CD4-positive, alpha-beta T cell (primary cell): ENCODE data around the gene PDE3A. TPM values are rescaled to one million over a fixed set of nuclear protein-coding genes. Genes with fewer than 3 reads are reported as not detected.

Source experiments
- ATAC-seq: fragments of 200-7000 bp; cut with Tn5 transposase; one replicate; pipeline ENCODE4 v1.10.0; 2022; ENCODE audit warnings: mild to moderate bottlenecking; ENCODE audit not compliant: poor library complexity
- CTCF ChIA-PET: fragments of 350-600 bp; sonication (Branson Sonifier 250); formaldehyde crosslinking; loops from one replicate; lab custom pipeline; 2021; ENCODE audit warnings: antibody characterized with exemption, inconsistent platforms; lab: Charles Lee
- POLR2A ChIA-PET: fragments of 350-600 bp; sonication (Branson Sonifier 250); formaldehyde crosslinking; loops from one replicate; lab custom pipeline; 2021; ENCODE audit warnings: antibody characterized with exemption, inconsistent platforms; lab: Charles Lee
- DNase-seq, 14 experiments: peaks; one replicate each; pipeline ENCODE4 v3.0.0-alpha.2; 2013 to 2020; ENCODE audit warnings: mixed read lengths in 2 of 14
- H3K27ac ChIP-seq, 2 donors: one replicate each; pipeline versions ENCODE4 v1.5.1 to v1.7.0; 2013; ENCODE audit warnings: low read length in 2 of 2, low read depth in 1 of 2, mild to moderate bottlenecking in 1 of 2
- H3K27me3 ChIP-seq, 2 experiments: 1 replicate in 1 of 2; 2 replicates in 1 of 2; pipeline versions ENCODE4 v1.6.1 to v1.7.0; 2013; ENCODE audit warnings: low read length in 2 of 2, control low read depth in 1 of 2, mild to moderate bottlenecking in 1 of 2, moderate library complexity in 1 of 2; ENCODE audit not compliant: insufficient read depth in 2 of 2, control insufficient read depth in 1 of 2
- H3K36me3 ChIP-seq: one replicate; pipeline ENCODE4 v1.6.1; 2013; ENCODE audit warnings: low read length, control low read depth; ENCODE audit not compliant: insufficient read depth
- H3K4me1 ChIP-seq: one replicate; pipeline ENCODE4 v1.6.1; 2013; ENCODE audit warnings: low read length, control low read depth; ENCODE audit not compliant: insufficient read depth
- H3K4me3 ChIP-seq: one replicate; pipeline ENCODE4 v1.5.1; 2013; ENCODE audit warnings: mild to moderate bottlenecking, low read length, moderate library complexity
- H3K9me3 ChIP-seq, 2 experiments: 1 replicate in 1 of 2; 2 replicates in 1 of 2; pipeline versions ENCODE4 v1.6.1 to v1.7.0; 2013; ENCODE audit warnings: low read length in 2 of 2, mild to moderate bottlenecking in 2 of 2, control low read depth in 1 of 2, moderate library complexity in 1 of 2; ENCODE audit not compliant: control insufficient read depth in 1 of 2, insufficient read depth in 1 of 2
- H3K27ac Mint-ChIP-seq: one replicate; pipeline ENCODE4 v1.8.0; 2020; ENCODE audit warnings: mixed read lengths
- H3K27me3 Mint-ChIP-seq: one replicate; pipeline ENCODE4 v1.8.0; 2021; ENCODE audit warnings: mixed read lengths
- H3K36me3 Mint-ChIP-seq: one replicate; pipeline ENCODE4 v1.8.0; 2021; ENCODE audit warnings: low read depth, mixed read lengths
- H3K4me1 Mint-ChIP-seq: one replicate; pipeline ENCODE4 v1.8.0; 2021; ENCODE audit warnings: low read depth, mixed read lengths
- H3K4me3 Mint-ChIP-seq: one replicate; pipeline ENCODE4 v1.8.0; 2020; ENCODE audit warnings: mild to moderate bottlenecking, mixed read lengths
- H3K9me3 Mint-ChIP-seq: one replicate; pipeline ENCODE4 v1.8.0; 2020; ENCODE audit warnings: mixed read lengths
- CTCF ChIP-seq: fragments of 200-600 bp; IDR thresholded peaks from one replicate; pipeline ENCODE4 v1.8.0; 2022; ENCODE audit warnings: antibody characterized with exemption, mild to moderate bottlenecking
- intact Hi-C, 2 experiments: fragments of 100-400 bp; cut with DNase I in 1 of 2; cut with micrococcal nuclease in 1 of 2; formaldehyde crosslinking; loops; one replicate each; pipeline versions ENCODE4 v1.15.1 to v1.9.0; 2023 to 2025; cut with DNase I, micrococcal nuclease
- total RNA-seq, 174 experiments: library from RNA in 2 of 174; stranded (reverse) in 2 of 174; gene quantifications; one replicate each; pipeline ENCODE4 v1.2.3 and lab custom pipeline; 2021 to 2026

Gene PDE3A
- total RNA-seq, 2 experiments from 2014 or later = not detected

GRCh38 chr12:20370866-20371519 is 2.7 kb downstream of the PDE3A start:
- DNase-seq = no peak
- Histone ChIP-seq H3K36me3 (no peaks in the 10 kb centered on the region), H3K4me3 (no peak overlapping the region), H3K4me1 (no peaks in the 10 kb centered on the region), H3K27me3 (peaks cover 17 to 44% of the 10 kb centered on the region in 2 experiments), H3K27ac (no peak overlapping the region), H3K9me3 (peaks cover 0 to 17% of the 10 kb centered on the region in 2 experiments)
- Mint-ChIP-seq H3K27ac (no peak overlapping the region), H3K27me3 (peaks cover 66% of the 10 kb centered on the region), H3K4me3 (no peak overlapping the region), H3K9me3 (no peaks in the 10 kb centered on the region), H3K4me1 (no peaks in the 10 kb centered on the region), H3K36me3 (no peaks in the 10 kb centered on the region)
- POLR2A ChIA-PET = no interaction called here
- intact Hi-C loops = no loop called here
- CTCF ChIA-PET = no interaction called here
- no peak for TF ChIP-seq CTCF
- no peak for ATAC-seq

GRCh38 chr12:20372326-20373096 is 4.2 kb downstream of the PDE3A start:
- Histone ChIP-seq H3K27ac (no peak overlapping the region), H3K4me1 (no peaks in the 10 kb centered on the region), H3K4me3 (no peak overlapping the region), H3K27me3 (peaks cover 17 to 37% of the 10 kb centered on the region in 2 experiments), H3K36me3 (no peaks in the 10 kb centered on the region), H3K9me3 (peaks cover 0 to 17% of the 10 kb centered on the region in 2 experiments)
- intact Hi-C loops = no loop called here
- DNase-seq (no peak), ATAC-seq (no peak)
- ChIA-PET CTCF (no interaction called here), POLR2A (no interaction called here)
- Mint-ChIP-seq H3K4me1 (no peaks in the 10 kb centered on the region), H3K27me3 (peaks cover 58% of the 10 kb centered on the region), H3K4me3 (no peak overlapping the region), H3K27ac (no peak overlapping the region), H3K9me3 (no peaks in the 10 kb centered on the region), H3K36me3 (no peaks in the 10 kb centered on the region)
- TF ChIP-seq CTCF = no peak

GRCh38 chr12:20374795-20375194 is 6.5 kb downstream of the PDE3A start:
- Histone ChIP-seq H3K27ac (no peak overlapping the region), H3K27me3 (peaks cover 4 to 15% of the 10 kb centered on the region in 2 experiments), H3K4me1 (no peaks in the 10 kb centered on the region), H3K4me3 (no peak overlapping the region), H3K9me3 (peaks cover 0 to 2% of the 10 kb centered on the region in 2 experiments), H3K36me3 (no peaks in the 10 kb centered on the region)
- no peak for TF ChIP-seq CTCF
- intact Hi-C loops = no loop called here
- Mint-ChIP-seq H3K27ac (no peak overlapping the region), H3K36me3 (no peaks in the 10 kb centered on the region), H3K4me1 (no peaks in the 10 kb centered on the region), H3K9me3 (no peaks in the 10 kb centered on the region), H3K4me3 (no peak overlapping the region), H3K27me3 (peaks cover 39% of the 10 kb centered on the region)
- CTCF ChIA-PET = no interaction called here
- POLR2A ChIA-PET = no interaction called here
- no peak for ATAC-seq
- DNase-seq = no peak
